Erythroblast (primary cell): ENCODE data around the gene ZNF853.

Experiments
- GATA1 ChIP-seq: IDR thresholded peaks from 2 replicates; pipeline ENCODE4 v1.6.1; 2011; ENCODE audit warnings: low read depth, mild to moderate bottlenecking, control low read depth, low read length, moderate library complexity
- POLR2A ChIP-seq: IDR thresholded peaks from 2 replicates; pipeline ENCODE4 v1.6.1; 2011; ENCODE audit warnings: mild to moderate bottlenecking, low read length

GRCh38 chr7:6619961-6620360, 4.6 kb downstream of the ZNF853 start:
- TF ChIP-seq POLR2A, result no peak
- TF ChIP-seq GATA1, result no peak
